ENCODE data around the gene R3HDM2.

The R3HDM2 gene

DNA sequence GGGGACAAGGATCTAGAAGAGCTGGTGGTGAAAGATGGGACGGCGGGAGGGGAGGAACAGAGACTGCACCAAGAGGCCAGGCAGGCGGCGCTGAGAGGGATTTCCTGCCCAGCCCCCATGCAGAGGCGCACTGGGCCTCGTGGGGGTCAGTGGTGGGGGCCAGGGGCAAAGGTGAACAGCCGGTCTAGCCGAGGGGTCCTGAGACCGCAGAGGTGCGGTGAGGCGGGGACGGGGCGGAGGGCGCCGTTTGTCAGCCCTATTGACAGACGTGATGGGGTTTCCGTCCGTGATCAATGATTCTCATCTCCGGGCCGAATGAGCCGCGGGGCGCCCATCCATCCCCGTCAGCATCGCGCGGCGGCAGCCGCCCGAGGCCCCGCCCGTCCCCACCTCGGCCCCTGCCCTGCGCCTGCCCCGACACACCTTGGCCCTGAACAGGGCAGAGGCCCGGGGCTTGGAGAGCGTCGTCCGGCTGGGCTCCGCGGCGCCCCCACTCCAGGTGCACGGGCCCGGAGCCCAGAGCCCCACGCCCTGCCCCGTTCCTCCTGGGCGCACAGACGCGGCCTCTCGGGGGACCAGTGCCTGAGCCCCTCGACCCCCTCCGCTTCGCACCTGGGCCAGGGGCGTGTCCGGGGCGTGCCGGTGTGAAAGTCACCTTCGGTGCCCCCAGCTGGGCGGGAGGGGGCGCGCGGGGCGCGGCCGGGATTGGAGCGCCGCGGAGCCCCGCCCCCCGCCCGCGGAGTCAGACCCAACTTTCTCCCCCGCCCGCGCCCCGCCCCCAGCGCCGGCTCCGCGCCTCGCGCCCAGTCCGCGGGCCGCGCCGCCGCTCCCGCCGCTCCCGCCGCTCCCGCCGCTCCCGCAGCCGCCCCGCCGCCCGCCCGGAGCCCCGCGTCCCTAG is 214.6 kb downstream of the R3HDM2 start, which contains the start of gene NXPH4:
NXPH4 (plus strand) TSS at position 781 of the 898 bp plus-strand sequence. CDS start 176 bp downstream, outside the sequence.
- DNase-seq, result peak; percentile 55

GRCh38 chr12:57215668-57216013 is 215.2 kb downstream of the R3HDM2 start:
- DNase-seq, result peak; percentile 47

- no peak for DNase-seq
These were observed 215.8 kb downstream of the R3HDM2 start for GRCh38 chr12:57215065-57215464.

DNA sequence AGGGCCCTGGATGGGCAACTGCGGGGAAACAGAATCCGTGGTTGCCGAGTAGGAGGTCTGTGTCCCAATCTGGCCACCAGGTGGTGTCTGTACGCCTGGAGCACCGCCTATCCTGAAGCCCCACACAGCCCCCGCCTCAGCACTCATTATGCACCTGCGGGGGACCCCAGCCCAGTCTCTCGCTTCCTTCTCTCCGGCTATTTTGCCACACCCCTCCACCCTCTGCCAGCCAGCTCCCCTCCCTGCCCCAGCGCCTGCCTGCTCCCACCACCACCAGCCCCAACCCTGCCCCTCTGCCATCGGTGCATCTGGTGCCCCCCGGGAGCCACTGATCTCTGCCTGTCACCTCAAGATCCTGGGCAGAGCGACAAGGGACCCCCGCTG is 216.5 kb downstream of the R3HDM2 start:
- DNase-seq, result peak; percentile 62

GRCh38 chr12:57213763-57214397 is 217.0 kb downstream of the R3HDM2 start:
- DNase-seq, result no peak

GRCh38 chr12:57213058-57213715 is 217.7 kb downstream of the R3HDM2 start:
- DNase-seq, result peak; percentile 69

- DNase-seq, result no peak
These were observed 218.2 kb downstream of the R3HDM2 start for GRCh38 chr12:57212701-57213057.

GRCh38 chr12:57211791-57212700 is 218.8 kb downstream of the R3HDM2 start:
- DNase-seq, result no peak

DNA sequence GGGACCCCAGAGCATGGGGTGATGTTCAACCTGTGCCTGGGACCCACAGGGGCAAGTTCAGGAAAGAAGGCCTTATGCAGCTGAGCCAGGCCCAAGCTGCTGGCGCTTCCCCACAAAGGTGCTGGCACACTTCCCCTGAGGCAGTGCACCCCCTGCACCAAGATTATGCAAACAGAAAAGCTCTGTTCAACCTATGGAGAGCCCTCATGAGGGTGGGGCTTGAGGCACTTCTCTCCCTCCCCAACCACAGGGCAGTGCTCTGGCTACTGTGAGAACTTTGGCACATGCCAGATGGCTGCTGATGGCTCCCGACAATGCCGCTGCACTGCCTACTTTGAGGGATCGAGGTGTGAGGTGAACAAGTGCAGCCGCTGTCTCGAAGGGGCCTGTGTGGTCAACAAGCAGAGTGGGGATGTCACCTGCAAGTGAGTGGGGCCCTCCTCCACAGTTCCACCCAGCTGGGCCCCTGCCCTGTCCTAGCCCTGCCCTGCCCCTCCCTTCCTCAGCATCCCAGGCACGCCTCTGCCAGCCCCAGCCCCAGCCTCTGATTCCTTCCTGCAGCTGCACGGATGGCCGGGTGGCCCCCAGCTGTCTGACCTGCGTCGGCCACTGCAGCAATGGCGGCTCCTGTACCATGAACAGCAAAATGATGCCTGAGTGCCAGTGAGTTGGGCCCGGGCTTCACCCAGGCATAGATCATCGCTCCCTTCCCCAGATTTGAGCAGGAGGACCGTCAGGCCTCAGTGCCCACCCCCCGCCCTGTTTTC is 219.7 kb downstream of the R3HDM2 start:
- DNase-seq, result peak; percentile 23

- no peak for DNase-seq
These were observed 220.4 kb downstream of the R3HDM2 start for GRCh38 chr12:57210461-57210860.

DNA sequence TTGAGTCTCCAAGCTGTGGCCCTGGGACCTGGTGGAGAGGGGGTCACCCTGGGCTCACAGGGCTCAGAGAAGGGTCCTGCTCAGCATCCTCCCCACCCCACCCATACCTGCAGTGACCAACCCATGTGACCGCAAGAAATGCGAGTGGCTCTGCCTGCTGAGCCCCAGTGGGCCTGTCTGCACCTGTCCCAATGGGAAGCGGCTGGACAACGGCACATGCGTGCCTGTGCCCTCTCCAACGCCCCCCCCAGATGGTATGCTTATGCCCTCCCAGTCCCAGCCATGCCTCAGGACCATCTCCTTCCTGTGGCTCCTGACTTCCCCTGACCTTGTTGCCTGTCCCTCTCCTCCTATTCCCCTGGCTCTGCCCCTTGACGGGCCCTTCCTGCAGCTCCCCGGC is 220.9 kb downstream of the R3HDM2 start:
- no peak for DNase-seq

DNA sequence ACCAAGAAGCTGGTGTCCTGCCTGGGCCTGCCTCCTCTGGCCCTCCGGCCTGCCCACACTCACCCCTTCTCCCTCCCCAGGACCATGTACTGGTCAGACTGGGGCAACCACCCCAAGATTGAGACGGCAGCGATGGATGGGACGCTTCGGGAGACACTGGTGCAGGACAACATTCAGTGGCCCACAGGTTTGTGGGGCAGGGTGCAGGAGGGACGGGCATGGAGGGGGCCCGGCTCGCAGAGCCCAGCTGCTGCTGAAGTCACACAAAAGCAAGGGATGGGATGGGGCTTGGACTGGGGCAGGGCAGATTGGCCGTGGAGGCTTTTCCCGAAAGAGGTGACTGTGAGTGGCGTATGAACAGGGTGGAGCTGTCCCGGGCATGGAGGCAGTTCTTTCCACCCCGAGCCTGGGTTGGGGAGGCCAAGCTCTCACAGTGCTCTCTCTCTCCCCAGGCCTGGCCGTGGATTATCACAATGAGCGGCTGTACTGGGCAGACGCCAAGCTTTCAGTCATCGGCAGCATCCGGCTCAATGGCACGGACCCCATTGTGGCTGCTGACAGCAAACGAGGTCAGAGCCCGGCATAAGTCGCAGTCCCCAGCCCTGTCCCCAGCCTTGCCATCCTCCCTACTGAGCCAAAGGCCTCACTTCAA is 222.1 kb downstream of the R3HDM2 start:
- no peak for DNase-seq

GRCh38 chr12:57207731-57208630 is 222.9 kb downstream of the R3HDM2 start:
- DNase-seq, result no peak

- no peak for DNase-seq
These were observed 224.9 kb downstream of the R3HDM2 start for GRCh38 chr12:57205931-57206330.

- no peak for DNase-seq
These were observed 225.7 kb downstream of the R3HDM2 start for GRCh38 chr12:57205186-57205585.

- no peak for DNase-seq
These were observed 226.4 kb downstream of the R3HDM2 start for GRCh38 chr12:57204454-57204853.

GRCh38 chr12:57203791-57204190 is 227.1 kb downstream of the R3HDM2 start:
- no peak for DNase-seq
